Vagina (tissue), 2 donors: ENCODE results near the gene AQP6.

Experiments used
- CTCF ChIP-seq, 3 experiments: fragments of 450-650 bp in 2 of 3; fragments of 200-600 bp in 1 of 3; sonication (generic) in 1 of 3; IDR thresholded peaks; one replicate each; pipeline ENCODE4 v1.5.1; 2017 to 2019; ENCODE audit warnings: antibody characterized with exemption in 3 of 3, mild to moderate bottlenecking in 2 of 3, moderate library complexity in 2 of 3
- POLR2A ChIP-seq, 2 donors: fragments of 450-650 bp; IDR thresholded peaks; one replicate each; pipeline ENCODE4 v1.6.1; 2017; ENCODE audit warnings: antibody characterized with exemption in 2 of 2, mild to moderate bottlenecking in 2 of 2, moderate library complexity in 2 of 2

GRCh38 chr12:49933796-49934195, 39.0 kb upstream of the AQP6 start:
- TF ChIP-seq CTCF (IDR thresholded peaks at IDR 0.05) (no peak), POLR2A (IDR thresholded peaks at IDR 0.05) (no peak)
